Upper lobe of left lung (tissue), 6 donors: ENCODE results near the gene PAK3. TPM values are rescaled to one million over a fixed set of nuclear protein-coding genes. Genes with fewer than 3 reads are reported as not detected.

Experiments
- ATAC-seq, 2 donors: fragments of 200-7000 bp; cut with Tn5 transposase; one replicate each; pipeline ENCODE4 v1.9.1; 2022; ENCODE audit warnings: mild to moderate bottlenecking in 2 of 2, moderate library complexity in 2 of 2; ENCODE audit not compliant: low FRiP score in 2 of 2
- DNase-seq, 2 donors: peaks; one replicate each; pipeline ENCODE4 v3.0.0-alpha.2; 2019 to 2020
- H3K27ac ChIP-seq, 4 donors: fragments of 200-600 bp; sonication (generic); one replicate each; pipeline ENCODE4 v1.5.1; 2016 to 2019
- H3K27me3 ChIP-seq, 4 donors: fragments of 200-600 bp; sonication (generic); one replicate each; pipeline ENCODE4 v1.5.1; 2017 to 2019
- H3K36me3 ChIP-seq, 4 donors: fragments of 200-600 bp; sonication (generic); one replicate each; pipeline ENCODE4 v1.5.1; 2016 to 2019
- H3K4me1 ChIP-seq, 4 donors: fragments of 200-600 bp; sonication (generic); one replicate each; pipeline ENCODE4 v1.5.1; 2018 to 2019
- H3K4me3 ChIP-seq, 4 donors: fragments of 200-600 bp; sonication (generic); one replicate each; pipeline ENCODE4 v1.5.1; 2017 to 2019; ENCODE audit warnings: mild to moderate bottlenecking in 2 of 4, moderate library complexity in 1 of 4
- H3K9me3 ChIP-seq, 4 donors: fragments of 200-600 bp; sonication (generic); one replicate each; pipeline ENCODE4 v1.5.1; 2018 to 2019
- CTCF ChIP-seq, 6 experiments: fragments of 450-650 bp in 4 of 6; fragments of 200-600 bp in 2 of 6; sonication (generic) in 2 of 6; IDR thresholded peaks; one replicate each; pipeline ENCODE4 v1.5.1; 2016 to 2019; ENCODE audit warnings: antibody characterized with exemption in 6 of 6
- EP300 ChIP-seq, 4 donors: sonication (generic); formaldehyde crosslinking; IDR thresholded peaks; one replicate each; pipeline ENCODE4 v1.5.1; 2017; ENCODE audit warnings: antibody characterized with exemption in 4 of 4, control low read depth in 2 of 4
- POLR2A ChIP-seq, 4 donors: fragments of 450-650 bp; IDR thresholded peaks; one replicate each; pipeline ENCODE4 v1.5.1; 2016 to 2017; ENCODE audit warnings: antibody characterized with exemption in 4 of 4, mild to moderate bottlenecking in 2 of 4
- POLR2AphosphoS5 ChIP-seq, 2 donors: sonication (generic); formaldehyde crosslinking; IDR thresholded peaks; one replicate each; pipeline ENCODE4 v1.5.1; 2017; ENCODE audit warnings: antibody characterized with exemption in 2 of 2
- WGBS, 2 donors: methylation state at CpG; one replicate each; pipeline ENCODE4 v1.1.5; 2017 to 2018; 5-methylcytosine and 5-hydroxymethylcytosine counted together
- total RNA-seq, 6 donors: library from RNA; depleted of rRNA in 4 of 6; stranded (reverse); fragments of >200 nt in 4 of 6; gene quantifications; one replicate each; pipeline versions ENCODE4 v1.1.0 to v1.2.1, GENCODE V29; 2016 to 2021
- donor health status: DM: no; HTN: no; CAD: no; lungs with moderate emphysema.
- donor health status: DM: no; HTN: yes; CAD: no; lungs with severe emphysema.

The PAK3 gene
- total RNA-seq, 6 donors from 2014 or later, result 1.1 to 1.6 (median 1.3) TPM; not detected in 1

GRCh38 chrX:111127038-111127437 lies 31.0 kb downstream of the PAK3 start:
- no peak overlapping the region for H3K27ac ChIP-seq
- no peaks in the 10 kb centered on the region for H3K27me3 ChIP-seq
- ATAC-seq (no peak), DNase-seq (no peak)
- TF ChIP-seq POLR2A (IDR thresholded peaks at IDR 0.05) (no peak), POLR2AphosphoS5 (IDR thresholded peaks at IDR 0.05) (no peak), CTCF (IDR thresholded peaks at IDR 0.05) (no peak), EP300 (IDR thresholded peaks at IDR 0.05) (no peak)
- H3K9me3 ChIP-seq, result no peaks in the 10 kb centered on the region
- H3K4me3 ChIP-seq, result no peak overlapping the region
- H3K4me1 ChIP-seq, result no peaks in the 10 kb centered on the region
- no peaks in the 10 kb centered on the region for H3K36me3 ChIP-seq

GRCh38 chrX:111129921-111130320 lies 33.9 kb downstream of the PAK3 start:
- TF ChIP-seq POLR2AphosphoS5 (IDR thresholded peaks at IDR 0.05) (no peak), CTCF (IDR thresholded peaks at IDR 0.05) (no peak), POLR2A (IDR thresholded peaks at IDR 0.05) (no peak), EP300 (IDR thresholded peaks at IDR 0.05) (no peak)
- no peaks in the 10 kb centered on the region for H3K27me3 ChIP-seq
- H3K4me3 ChIP-seq, result no peak overlapping the region

GRCh38 chrX:111131572-111131971 lies 35.6 kb downstream of the PAK3 start:
- no peak for DNase-seq
- Histone ChIP-seq H3K36me3 (no peaks in the 10 kb centered on the region), H3K27me3 (no peaks in the 10 kb centered on the region), H3K9me3 (no peaks in the 10 kb centered on the region), H3K4me3 (no peak overlapping the region), H3K27ac (no peak overlapping the region), H3K4me1 (no peaks in the 10 kb centered on the region)
- no peak for TF ChIP-seq POLR2A (IDR thresholded peaks at IDR 0.05)
- no peak for TF ChIP-seq CTCF (IDR thresholded peaks at IDR 0.05)
- TF ChIP-seq EP300 (IDR thresholded peaks at IDR 0.05), result no peak
- TF ChIP-seq POLR2AphosphoS5 (IDR thresholded peaks at IDR 0.05), result no peak
- no peak for ATAC-seq

More at GRCh38 chrX:111129921-111130320, 33.9 kb downstream of the PAK3 start:
- H3K36me3 ChIP-seq, result no peaks in the 10 kb centered on the region
- no peak overlapping the region for H3K27ac ChIP-seq
- H3K4me1 ChIP-seq, result no peaks in the 10 kb centered on the region
- no peaks in the 10 kb centered on the region for H3K9me3 ChIP-seq
- no peak for DNase-seq
- ATAC-seq, result no peak
- WGBS, 2 donors, result 67 to 77% methylated on average over 1 of the region's 1 CpG

- Histone ChIP-seq H3K9me3 (no peaks in the 10 kb centered on the region), H3K4me3 (no peak overlapping the region), H3K4me1 (no peaks in the 10 kb centered on the region), H3K27me3 (no peaks in the 10 kb centered on the region), H3K27ac (no peak overlapping the region), H3K36me3 (no peaks in the 10 kb centered on the region)
- no peak for DNase-seq
- no peak for ATAC-seq
- TF ChIP-seq POLR2AphosphoS5 (IDR thresholded peaks at IDR 0.05) (no peak), CTCF (IDR thresholded peaks at IDR 0.05) (no peak), POLR2A (IDR thresholded peaks at IDR 0.05) (no peak), EP300 (IDR thresholded peaks at IDR 0.05) (no peak)
These were observed 37.4 kb downstream of the PAK3 start for GRCh38 chrX:111133389-111133788.

GRCh38 chrX:111145878-111146277 lies 49.9 kb downstream of the PAK3 start:
- Histone ChIP-seq H3K36me3 (no peaks in the 10 kb centered on the region), H3K4me3 (no peak overlapping the region), H3K27ac (no peak overlapping the region), H3K27me3 (no peaks in the 10 kb centered on the region), H3K9me3 (no peaks in the 10 kb centered on the region), H3K4me1 (no peaks in the 10 kb centered on the region)
- DNase-seq (no peak), ATAC-seq (no peak)
- TF ChIP-seq EP300 (IDR thresholded peaks at IDR 0.05) (no peak), CTCF (IDR thresholded peaks at IDR 0.05) (no peak), POLR2AphosphoS5 (IDR thresholded peaks at IDR 0.05) (no peak), POLR2A (IDR thresholded peaks at IDR 0.05) (no peak)
